ENCODE data around the gene SMTNL2. TPM values are rescaled to one million over a fixed set of nuclear protein-coding genes. Genes with fewer than 3 reads are reported as not detected.

The SMTNL2 gene
- total RNA-seq, 1 donor from 2014 or later: 8.6 TPM

DNA sequence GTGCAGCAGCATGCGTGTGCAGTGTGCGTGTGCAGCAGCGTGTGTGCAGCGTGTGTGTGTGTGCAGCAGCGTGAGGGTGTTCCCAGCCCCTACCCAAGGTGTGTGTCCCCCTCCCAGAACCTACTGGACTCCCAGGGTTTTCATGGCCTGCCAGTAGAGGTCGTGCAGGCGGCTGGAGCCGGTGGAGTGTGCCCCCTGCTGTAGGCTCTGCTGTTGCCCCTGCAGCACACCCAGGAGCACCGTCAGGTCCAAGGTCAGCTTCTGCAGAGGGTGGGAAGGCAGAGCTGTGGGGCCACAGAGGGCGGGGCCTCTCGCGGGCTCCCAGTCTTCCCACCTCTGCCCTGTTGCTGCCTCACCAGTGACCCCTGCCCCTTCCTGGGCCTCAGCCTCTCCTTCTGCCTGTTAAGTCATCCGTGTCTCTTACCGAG lies 44.1 kb upstream of the SMTNL2 start:
- Mint-ChIP-seq H3K27me3 (peaks cover 5% of the 10 kb centered on the region), H3K4me1 (ENCODE audit: low read depth) (peaks cover 4% of the 10 kb centered on the region), H3K9me3 (ENCODE audit: low read depth) (no peaks in the 10 kb centered on the region), H3K36me3 (ENCODE audit: insufficient read depth) (peaks cover 3% of the 10 kb centered on the region), H3K27ac (no peak overlapping the region), H3K4me3 (ENCODE audit: low read depth) (no peak overlapping the region)
- TF ChIP-seq CTCF (IDR thresholded peaks at IDR 0.05; ENCODE audit: unreplicated experiment): no peak
- no peak for DNase-seq (ENCODE audit: low spot score, unreplicated experiment)

- Mint-ChIP-seq H3K27ac (peak overlapping the region; percentile 74), H3K36me3 (ENCODE audit: insufficient read depth) (peaks cover 3% of the 10 kb centered on the region)
These were observed 43.5 kb upstream of the SMTNL2 start for GRCh38 chr17:4540687-4541327.

DNA sequence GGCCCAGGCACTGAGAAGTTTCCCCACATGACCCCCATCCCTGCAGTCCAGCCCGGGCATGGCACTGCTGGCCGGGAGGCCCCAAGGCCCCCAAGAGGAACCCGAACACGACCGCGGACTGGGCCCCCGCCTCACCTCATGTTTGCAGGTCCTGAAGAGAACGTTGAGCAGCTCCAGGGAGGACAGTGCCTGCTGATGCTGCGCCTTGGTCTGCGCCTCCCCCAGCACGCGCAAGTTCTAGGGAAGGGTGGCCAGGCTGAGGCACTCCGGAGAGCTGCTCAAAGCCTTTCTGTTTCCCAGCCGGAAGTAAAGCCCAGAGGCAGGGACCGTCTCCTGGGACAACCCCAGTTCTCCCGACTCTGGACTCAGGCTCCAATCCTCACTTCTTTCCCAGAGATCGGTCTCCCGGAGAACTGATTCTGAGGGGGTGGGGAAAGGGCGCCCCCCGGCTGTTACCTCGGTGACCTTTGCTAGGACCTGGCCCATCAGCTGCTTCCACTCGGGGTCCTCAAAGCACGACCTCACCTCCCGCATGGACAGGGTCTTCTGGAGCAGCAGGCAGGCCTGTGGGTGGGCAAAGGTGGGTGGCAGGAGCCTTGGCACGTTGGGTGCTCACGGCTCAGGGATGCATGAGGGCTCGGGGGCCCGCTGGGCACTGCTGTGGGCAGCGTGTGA lies 42.9 kb upstream of the SMTNL2 start:
- Mint-ChIP-seq H3K4me3 (ENCODE audit: low read depth) (no peak overlapping the region), H3K4me1 (ENCODE audit: low read depth) (no peaks in the 10 kb centered on the region), H3K36me3 (ENCODE audit: insufficient read depth) (peaks cover 3% of the 10 kb centered on the region), H3K9me3 (ENCODE audit: low read depth) (no peaks in the 10 kb centered on the region), H3K27ac (no peak overlapping the region), H3K27me3 (no peaks in the 10 kb centered on the region)
- no peak for TF ChIP-seq CTCF (IDR thresholded peaks at IDR 0.05; ENCODE audit: unreplicated experiment)
- no peak for DNase-seq (ENCODE audit: low spot score, unreplicated experiment)

More at GRCh38 chr17:4540687-4541327, 43.5 kb upstream of the SMTNL2 start:
- no peaks in the 10 kb centered on the region for H3K4me1 Mint-ChIP-seq (ENCODE audit: low read depth)
- DNase-seq (ENCODE audit: low spot score, unreplicated experiment): no peak
- TF ChIP-seq CTCF (IDR thresholded peaks at IDR 0.05; ENCODE audit: unreplicated experiment): no peak
- no peaks in the 10 kb centered on the region for H3K9me3 Mint-ChIP-seq (ENCODE audit: low read depth)
- H3K27me3 Mint-ChIP-seq: peaks cover under 1% of the 10 kb centered on the region
- no peak overlapping the region for H3K4me3 Mint-ChIP-seq (ENCODE audit: low read depth)

DNA sequence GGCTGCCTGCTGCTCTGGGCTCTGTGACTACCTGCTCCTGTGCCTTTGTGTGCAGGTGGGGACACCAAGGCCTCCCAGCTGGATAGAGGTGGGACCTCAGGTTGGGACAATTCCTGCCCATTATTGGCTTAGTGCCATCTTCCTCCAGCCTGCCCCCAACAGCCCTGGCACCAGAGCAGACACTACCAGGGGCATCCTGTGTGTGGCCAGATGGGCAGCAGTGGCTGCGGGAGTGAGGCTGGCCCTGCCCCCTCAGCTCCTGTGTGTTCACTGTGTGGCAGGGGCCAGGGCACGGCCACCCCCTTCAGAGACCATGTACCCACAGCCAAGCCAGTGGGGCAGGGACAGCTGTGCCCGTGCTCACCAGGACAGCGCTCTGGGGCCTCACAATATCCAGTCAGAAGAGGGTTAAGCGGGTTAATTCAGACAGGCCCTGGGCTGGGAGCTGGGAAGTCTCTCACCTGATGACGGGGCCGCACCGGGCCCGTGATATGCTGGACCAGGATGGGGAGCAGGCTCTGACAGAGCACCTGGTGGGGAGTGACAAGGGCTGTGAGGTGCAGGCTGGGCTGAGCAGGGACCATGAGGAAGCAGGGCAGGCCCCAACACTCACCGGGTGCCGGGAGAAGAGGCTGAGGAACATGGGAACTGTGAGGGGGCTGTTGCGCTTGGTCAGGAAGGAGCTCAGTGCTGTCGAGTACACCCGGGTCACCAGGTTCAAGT lies 42.2 kb upstream of the SMTNL2 start:
- no peak for TF ChIP-seq CTCF (IDR thresholded peaks at IDR 0.05; ENCODE audit: unreplicated experiment)
- no peak overlapping the region for H3K27ac Mint-ChIP-seq
- H3K27me3 Mint-ChIP-seq: no peaks in the 10 kb centered on the region
- H3K4me3 Mint-ChIP-seq (ENCODE audit: low read depth): no peak overlapping the region
- no peaks in the 10 kb centered on the region for H3K9me3 Mint-ChIP-seq (ENCODE audit: low read depth)
- H3K4me1 Mint-ChIP-seq (ENCODE audit: low read depth): no peaks in the 10 kb centered on the region
- H3K36me3 Mint-ChIP-seq (ENCODE audit: insufficient read depth): peaks cover 3% of the 10 kb centered on the region
- DNase-seq (ENCODE audit: low spot score, unreplicated experiment): no peak

DNA sequence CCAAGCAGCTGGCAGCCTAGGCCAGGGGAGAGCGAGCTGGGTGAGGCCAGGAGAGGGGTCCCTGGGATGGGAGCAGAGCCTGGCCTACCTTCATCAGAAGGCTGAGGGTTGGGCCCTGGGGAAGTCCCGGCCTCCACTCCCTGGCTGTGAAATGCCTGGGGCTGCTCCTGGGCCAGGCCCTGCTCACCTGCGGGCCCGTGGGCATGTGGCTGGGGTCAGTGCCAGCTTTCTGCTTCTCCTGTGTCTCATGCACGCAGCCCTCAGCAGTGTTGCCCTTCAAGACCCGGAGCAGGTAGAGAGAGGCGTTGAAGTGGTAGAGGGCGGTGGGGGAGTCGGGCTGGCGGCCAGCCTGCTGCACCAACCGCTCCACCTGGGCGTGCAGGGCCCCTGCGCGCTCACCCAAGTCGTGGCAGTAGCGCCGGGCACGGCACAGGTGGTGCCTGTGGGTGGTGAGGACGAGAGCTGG lies 41.6 kb upstream of the SMTNL2 start:
- Mint-ChIP-seq H3K36me3 (ENCODE audit: insufficient read depth) (peaks cover 3% of the 10 kb centered on the region), H3K4me3 (ENCODE audit: low read depth) (no peak overlapping the region)
- no peak for TF ChIP-seq CTCF (IDR thresholded peaks at IDR 0.05; ENCODE audit: unreplicated experiment)

More for the DNA sequence above, 41.6 kb upstream of the SMTNL2 start:
- Mint-ChIP-seq H3K27ac (no peak overlapping the region), H3K4me1 (ENCODE audit: low read depth) (no peaks in the 10 kb centered on the region), H3K9me3 (ENCODE audit: low read depth) (no peaks in the 10 kb centered on the region), H3K27me3 (no peaks in the 10 kb centered on the region)
- no peak for DNase-seq (ENCODE audit: low spot score, unreplicated experiment)
